HUDEP-2 (cell line): ENCODE results near the gene LCNL1.

Experiments
- DNase-seq, 76 experiments: peaks; one replicate each; lab custom pipeline; 2025; ENCODE audit not compliant: unreplicated experiment in 76 of 76; lab: John Stamatoyannopoulos, UW

LCNL1 gene

DNA sequence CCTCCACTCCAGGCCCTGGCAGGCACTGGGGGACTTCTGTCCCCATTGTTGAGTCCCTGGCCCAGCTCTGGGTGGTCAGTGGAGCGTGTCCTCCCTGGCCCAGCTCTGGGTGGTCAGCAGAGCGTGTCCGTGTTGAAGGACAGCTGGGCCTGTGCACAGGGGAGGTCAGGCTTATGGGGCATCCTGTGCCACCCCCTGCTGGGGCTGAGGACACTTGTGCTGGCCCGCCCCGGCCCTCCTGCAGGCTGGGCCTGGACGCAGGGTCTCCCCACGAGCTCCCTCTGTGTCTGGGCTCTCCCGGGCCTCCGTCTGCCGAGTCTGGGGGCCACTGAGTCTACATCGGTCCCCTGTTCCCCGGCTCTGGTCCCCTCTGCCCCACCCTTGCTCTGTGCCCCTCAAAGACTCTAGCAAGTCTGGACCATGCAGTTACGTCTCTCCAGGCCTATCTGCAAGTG is 25.1 kb downstream of the LCNL1 start:
- DNase-seq, result no peak

DNA sequence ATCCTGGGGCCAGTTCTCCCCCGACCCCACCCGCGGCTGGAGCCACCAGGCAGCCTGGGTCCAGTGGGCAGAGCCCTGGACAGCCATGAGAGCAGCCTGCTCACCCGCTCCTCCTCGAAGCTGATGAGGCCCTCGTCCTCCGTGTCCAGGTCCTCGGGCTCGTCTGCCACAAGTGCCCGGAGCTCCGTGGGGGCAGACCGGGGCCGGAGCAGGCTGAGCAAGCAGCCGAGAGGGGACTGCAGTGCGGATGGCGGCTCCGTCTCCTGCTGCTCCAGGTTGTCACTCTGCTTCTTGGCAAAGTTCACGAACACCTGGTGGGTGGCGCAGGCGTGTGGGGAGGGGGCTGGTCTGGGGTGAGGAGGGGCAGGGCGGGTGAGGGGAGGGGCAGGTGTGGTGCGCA is 25.5 kb downstream of the LCNL1 start:
- no peak for DNase-seq

DNA sequence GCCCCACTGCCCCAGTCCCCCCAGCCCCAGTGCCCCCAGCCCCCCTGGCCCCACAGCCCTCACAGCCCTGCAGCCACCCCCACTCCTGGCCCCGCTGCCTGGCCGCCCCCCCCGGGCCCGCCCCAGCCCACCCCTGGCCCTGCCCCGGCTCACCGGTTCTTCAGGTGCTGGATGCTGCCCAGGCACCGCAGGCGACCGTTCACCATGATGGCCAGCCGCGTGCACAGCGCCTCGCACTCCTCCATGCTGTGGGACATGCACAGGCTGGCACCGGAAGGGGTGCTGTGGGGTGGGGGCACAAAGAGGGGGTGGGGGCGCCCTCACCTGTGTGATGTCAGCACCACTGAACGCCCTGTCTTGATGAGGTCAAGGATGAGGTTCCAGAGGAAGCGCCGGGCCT is 26.4 kb downstream of the LCNL1 start:
- DNase-seq, result no peak

DNA sequence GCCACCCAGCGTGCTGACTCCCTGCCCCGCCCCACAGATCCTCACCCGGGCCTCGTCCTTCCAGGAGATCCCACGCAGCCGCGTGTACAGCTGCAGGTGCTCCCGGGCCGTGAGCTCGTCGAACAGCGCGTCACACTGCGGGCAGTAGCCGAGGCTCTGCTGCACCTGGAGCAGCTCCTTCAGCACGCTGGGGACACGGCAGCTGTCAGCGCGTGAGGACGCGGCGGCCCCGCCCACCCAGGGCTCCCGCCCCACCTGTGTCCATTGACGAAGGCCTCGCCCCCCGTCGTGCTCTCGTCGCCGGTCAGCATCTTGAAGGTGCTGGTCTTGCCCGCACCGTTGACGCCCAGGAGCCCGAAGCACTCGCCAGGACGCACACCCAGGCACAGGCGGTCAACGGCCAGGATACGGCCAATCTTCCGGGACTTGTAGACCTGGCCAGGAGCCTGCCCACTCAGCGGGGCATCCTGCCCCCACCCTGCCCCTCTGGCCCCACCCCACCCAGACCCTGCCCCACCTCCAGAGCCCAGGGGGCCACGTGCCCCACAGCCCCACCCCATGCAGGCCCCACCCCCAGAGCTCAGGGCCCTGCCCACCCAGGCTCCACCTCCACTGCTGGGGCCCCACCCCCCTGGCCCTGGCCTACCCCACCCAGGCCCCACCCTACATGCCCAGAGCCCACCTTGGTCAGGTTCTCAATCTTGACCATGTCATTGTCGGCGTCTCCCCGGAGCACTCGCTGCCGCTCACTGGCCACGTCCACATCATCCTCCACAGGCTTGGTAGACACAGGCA is 27.3 kb downstream of the LCNL1 start:
- DNase-seq, result no peak

DNA sequence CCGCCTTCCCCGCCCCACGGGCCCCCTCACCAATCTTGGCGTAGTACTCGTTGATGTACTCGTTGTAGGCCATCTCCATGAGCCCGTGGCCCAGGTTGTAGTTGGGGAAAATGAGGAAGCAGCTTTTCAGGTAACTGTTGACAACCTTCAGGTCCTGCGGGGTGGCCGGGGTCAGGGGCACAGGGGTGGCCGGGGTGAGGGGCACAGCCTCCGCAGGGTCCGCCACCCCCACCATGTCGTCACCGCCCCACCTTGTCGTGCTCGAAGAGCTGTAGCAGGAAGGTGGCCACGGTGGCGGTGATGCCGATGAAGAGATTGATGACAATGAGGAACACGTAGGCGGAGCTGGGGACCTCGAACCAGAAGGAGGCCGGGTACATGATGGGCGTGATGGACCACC is 28.4 kb downstream of the LCNL1 start:
- DNase-seq, result no peak

DNA sequence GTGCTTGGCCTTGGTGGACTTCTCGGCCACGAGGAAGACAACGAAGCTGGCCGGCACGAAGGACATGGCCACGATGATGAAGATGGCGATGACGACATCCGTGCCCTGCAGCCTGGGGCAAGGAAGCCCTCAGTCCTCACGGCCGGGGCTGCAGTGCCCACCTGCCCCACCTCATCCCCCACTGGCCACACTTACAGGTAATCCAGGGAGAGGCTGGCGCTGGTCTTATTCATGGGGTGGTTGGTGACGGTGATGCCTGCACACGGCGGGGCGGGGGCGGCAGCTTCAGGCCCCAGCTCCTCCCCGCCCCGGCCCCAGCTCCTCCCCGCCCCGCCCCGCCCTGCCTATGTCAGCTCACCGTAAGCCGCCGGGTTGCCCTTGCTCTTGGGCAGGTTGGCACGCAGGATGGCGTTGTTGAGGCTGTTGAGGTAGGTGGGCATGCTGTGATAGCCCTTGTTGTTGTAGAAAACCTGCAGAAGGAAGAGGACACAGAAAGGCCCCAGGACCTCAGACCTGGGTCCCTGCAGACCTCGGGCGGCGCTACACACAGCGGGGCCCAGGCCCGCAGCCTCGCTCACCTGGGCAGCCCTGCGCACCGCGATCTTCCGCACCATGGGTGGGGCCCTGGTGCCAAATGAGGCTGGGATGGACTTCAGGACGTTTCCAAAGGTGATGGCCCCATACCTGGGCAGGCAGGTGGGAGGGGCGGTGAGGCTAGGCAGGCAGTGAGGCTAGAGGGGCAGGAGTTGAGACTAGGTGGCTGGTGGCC is 29.3 kb downstream of the LCNL1 start:
- no peak for DNase-seq

DNA sequence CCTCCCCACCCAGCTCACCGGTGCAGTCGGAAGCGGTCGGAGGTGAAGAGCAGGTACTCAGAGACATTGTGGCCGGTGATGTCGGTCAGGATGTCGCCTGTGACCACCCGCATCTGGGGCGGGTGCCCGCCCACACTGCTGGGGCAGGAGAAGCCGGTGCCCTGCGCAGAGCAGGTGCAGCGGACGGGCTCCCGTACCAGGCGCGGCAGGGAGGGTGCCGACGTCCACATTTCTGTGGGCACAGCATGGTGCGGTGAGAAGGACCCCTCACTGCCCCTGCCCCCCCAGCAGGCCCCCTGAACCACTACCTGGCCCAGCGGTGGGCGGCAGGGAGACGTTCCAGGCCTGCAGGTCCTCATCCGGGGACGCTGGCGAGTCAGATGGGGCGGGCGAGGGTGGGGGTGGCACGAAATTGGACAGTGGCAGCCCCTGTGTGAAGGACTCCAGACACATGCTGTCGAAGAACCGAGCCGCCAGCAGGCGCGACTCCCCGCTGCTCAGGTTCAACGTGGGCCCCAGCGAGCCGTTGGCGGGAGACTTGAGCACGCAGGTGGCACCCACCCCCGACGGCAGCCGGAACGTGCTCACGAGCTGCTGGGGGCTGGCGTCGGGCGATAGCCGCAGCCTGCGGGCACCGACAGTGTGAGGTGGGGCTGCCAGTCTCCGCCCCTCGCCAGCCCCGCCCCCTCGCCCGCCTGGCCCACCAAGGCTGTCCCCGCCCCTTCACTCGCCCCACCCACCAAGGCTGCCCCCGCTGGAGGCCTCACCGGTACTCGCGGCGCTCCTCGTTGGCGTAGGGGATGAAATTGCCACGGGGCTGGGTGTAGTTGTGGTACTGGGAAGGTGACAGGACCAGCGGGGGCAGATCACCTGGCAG is 30.1 kb downstream of the LCNL1 start:
- DNase-seq, result no peak

DNA sequence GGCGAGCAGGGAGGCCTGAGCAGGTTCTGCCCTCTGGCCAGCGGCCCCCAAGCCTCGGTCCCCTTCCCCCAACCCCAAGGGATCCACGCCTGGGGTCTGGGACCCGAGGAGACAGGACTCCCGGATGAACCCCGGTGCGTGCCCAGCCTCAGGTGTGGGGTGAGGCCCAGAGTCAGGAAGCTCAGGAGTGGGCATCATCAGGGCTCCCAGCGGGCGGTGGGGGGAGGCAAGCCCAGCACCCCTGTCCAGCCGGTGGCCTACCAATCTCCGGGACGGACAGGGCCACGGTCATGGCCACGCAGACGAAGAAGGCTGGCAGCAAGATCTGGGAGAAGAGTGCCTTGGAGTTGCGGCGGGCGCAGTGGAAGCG is 30.8 kb downstream of the LCNL1 start:
- no peak for DNase-seq

DNA sequence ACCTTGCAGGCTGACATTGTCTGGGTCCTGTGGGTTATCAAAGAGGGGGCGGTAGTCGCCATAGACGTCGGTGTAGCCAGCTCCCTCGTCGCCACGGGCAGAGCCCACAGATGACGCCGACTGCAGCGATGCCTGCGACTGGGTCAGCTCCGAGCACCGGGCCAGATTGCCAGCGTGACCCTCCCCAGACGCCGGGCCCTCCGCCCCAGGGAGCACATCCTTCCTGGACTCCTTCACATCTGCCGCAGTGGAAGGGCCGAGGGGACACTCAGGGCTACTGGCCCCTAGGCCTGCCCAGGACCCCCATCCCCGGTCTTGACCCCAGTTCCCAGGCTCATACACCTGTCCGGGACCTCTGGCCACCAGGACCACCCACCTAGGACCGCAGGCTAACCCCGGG is 31.4 kb downstream of the LCNL1 start:
- DNase-seq, result no peak

DNA sequence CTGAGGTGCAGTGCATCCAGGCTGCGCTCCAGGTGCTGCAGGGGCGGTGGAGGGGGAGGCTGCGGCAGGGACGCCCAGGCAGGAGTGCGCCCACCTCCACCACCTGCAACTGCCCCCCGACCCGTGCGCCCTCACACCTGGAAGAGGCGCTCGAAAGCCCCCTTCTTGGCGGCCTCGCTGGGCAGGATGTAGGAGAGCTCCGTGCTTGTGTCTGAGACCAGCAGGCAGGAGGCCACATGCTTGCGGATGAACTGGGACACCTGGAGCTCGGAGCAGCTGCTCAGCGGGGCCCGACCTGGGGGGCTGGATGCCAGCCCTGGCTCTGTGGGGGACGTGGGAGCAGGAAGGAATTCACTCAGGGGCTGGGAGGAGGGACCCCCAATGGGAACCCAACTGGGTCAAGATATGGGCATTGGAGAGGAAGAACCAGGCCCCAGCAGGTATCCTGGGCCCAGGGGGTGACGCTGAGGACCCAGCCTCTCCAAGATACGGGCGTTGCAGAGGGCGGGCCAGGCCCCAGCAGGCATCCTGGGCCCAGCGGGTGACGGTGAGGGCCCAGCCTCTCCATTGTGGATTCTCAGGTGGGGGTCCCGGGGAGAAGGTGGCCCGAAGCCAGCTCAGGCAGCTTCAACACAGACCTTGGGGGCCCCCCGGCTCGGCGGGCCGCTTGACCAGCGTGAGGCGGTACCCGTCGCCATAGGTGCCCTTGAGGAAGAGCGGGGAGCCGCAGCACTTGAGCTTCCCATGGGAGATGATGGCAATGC is 32.2 kb downstream of the LCNL1 start:
- DNase-seq, result no peak

DNA sequence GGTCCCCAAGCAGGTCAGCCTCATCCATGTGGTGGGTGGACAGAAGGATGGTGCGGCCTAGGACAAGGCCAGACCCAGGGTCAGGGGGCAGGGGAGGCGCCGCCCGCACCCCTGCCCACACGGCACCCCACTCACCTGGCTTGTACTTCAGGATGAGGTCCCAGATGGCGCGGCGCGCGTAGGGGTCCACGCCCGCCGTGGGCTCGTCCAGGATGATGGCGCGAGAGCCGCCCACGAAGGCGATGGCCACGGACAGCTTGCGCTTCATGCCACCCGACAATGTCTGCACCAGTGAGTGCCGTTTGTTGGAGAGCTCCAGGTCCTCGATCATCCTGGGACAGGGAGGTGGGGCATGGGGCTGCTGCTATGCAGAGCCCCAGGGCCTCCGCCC is 32.7 kb downstream of the LCNL1 start:
- DNase-seq, result no peak

DNA sequence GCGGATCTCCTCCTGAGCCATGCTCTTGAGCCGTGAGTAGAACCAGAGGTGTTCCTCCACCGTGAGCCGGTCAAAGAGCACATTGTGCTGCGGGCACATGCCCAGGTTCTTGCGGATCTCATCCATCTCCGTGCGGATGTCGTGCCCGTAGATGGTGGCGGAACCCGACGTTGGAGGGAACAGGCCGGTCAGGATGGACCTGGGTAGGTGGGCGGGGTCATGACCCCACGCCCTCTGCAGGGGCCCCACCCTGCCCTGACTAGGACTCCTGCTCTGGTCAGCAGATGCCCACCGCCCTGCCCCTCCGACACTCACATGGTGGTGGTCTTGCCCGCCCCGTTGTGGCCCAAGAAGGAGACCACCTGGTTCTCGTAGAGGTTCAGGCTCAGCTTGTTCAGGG is 33.2 kb downstream of the LCNL1 start:
- no peak for DNase-seq

DNA sequence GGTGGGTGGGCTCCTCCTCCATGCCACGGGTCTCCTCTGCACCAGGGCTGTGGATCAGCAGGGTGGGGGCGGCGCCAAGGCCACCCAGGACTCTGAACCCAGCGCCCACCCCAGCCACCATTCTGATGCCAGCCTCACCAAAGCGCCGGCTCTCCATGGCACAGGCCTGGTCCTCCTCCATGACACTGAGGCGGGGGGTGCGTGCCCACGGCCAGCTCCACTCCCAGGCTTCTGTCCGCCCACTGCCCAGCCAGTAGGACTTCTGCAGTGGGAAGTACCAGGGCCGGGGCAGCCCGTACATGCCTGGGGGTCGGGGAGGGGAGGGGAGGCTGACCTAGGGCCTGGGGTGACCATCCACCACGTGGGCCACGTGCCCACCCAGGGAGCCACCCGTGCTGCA is 33.6 kb downstream of the LCNL1 start:
- DNase-seq, result no peak

DNA sequence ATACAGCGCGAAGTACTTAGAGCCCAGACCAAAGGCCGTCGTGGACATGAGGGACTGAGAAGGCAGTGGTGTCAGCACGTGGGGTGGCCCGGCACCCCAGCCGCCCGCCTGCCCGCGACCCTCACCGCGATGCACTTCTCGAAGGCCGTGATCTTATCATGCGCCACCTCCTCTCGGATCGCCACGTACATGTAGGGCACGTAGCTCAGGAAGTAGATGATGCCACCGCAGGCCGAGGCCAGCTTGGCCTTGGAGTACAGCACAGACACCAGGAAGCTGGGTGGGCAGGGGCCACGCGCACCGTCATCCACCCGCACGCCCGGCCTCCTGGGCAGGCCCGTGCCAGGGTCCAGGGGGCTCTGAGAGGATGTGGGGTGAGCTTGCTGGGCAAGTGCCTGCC is 34.3 kb downstream of the LCNL1 start:
- no peak for DNase-seq

DNA sequence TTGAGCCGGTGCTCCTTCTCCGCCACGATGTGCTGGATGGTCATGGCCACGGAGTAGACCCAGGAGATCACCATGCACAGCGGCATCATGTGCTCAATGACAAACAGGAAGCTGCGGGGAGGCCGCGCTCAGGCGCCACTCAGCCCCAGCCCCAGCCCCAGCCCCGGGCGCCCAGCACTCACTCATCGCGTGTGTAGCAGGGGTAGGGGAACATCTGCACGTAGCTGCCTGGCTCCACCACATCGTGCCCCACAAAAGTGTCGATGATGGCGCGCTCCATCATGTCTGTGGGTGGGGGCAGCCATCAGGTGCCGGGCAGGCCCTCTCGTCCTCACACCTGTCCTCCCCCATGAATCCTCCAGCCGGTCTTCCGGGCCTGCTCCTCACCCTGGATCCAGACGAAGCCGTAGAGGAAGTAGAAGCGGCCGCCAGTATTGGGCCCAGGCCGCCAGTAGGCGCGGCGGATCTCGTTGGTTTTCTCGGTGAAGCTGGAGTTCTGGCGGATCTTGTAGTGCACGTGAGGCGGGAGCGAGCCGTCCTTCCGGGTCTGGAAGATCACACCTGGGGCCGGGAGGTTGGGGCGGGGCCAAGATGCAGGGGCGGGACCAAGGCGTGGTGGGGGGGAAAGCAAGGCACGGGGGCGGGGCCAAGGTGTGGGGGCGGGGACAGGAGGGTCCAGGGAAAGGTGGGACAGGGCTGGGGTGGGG is 35.2 kb downstream of the LCNL1 start:
- no peak for DNase-seq

DNA sequence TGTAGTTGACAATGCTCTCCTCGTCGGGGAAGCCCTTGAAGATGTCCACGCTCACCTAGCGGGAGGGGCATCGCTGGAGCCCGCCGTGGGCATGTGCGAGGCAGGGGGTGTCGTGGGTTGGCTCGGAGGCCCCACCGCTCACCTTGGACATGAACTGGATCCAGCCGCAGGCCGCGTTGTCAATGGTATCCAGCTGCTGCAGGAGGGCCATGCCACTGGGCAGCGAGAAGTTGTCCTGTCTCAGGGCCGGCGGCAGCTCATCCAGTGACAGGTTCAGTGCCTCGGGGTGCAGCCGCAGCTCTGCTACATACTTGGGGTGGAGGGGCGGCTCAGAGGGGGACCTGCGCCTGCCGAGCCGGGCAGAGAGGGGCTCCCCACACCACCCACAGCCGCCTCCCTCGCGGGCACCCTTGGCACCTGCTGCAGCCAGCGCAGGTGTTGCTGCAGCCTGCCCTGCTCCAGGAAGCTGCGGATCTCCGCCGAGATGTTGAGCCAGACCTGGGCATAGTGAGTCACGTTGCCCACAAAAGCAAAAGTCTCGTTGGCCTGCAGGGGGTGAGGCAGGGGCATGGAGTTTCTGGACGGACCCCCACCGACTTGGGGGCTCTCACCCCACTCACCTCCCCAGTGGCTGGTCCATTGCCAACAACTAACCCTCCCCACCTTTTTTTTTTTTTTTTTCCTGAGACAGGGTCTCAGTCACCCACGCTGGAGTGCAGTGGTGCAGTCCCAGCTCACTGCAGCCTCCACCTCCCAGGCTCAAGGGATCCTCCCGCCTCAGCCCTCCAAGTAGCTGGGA is 36.2 kb downstream of the LCNL1 start:
- DNase-seq, result no peak

DNA sequence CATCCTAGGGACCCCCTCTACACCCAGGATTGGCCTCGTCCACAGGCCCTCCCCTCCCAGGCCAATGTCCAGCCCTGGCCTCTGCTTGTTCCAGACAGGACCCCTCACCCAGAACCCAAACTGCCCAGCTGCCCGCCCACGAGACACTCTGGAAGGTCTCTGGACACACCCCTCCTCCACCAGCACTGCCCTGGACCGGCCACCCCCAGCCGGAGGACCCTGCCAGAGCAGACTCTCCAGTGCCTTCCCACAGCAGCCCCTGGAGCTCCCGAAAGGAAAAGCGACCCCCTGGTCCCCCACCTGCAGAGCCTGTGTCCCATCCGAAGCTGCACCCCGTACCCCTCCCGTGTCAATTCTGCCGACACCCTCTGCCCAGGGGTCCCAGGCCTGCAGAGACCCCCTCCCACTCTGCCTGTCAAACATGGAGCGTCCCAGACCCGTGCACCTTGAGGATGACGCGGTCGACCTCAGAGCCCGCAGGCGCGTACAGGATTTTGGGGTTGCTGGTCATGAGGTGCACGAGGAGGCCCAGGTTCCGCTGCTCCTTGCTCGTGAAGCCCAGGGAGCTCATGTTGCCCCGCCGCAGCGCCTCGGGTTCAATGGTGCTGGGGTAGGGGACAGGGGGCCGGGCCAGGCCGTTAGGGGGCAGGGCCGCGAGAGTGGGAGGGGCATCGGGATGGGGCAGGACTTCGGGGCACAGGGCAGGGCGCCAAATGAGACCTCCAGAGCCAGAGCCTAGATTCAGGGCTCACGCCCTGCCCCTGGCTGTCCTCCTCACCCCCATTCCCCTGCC is 37.3 kb downstream of the LCNL1 start:
- no peak for DNase-seq

DNA sequence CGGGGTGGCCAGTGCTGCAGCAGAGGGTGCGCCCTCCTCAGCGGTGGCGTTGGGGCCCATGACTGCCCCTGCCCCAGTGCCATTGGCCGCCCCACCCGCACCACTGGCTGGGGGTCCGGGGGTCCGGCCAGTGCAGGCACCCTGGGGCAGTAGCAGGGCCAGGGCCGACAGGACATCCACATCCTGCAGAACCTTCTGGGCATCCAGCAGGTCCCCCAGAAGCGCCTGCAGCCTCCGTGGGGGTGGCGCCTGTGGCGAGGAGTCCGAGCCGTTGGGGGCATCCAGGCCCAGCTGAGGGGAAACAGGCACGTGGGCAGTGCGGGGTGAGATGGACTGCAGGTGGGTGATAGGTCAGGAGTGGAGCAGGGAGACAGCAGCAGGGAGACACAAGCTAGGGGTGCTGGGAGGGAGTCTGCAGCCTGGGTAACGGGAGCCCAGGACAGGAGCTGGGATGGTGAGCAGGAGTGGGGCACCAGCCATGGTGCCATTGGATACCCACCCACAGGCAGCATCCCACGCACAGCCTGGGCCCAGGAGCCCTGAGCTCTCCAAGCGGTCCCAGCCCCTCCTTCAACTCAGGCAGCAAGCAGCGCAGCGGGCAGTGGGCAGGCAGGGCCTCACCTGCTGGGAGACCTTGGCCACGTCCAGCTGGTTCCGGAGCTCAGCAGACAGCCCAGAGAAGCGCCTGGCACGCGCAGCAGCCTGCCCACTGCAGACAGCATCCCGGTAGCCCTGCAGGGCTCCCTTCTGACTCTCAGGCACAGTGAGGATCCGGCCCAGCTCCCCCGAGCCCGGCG is 38.2 kb downstream of the LCNL1 start:
- DNase-seq, result no peak
